HepG2 (cell line): ENCODE data around the gene ALLC.

Source experiments
- CEBPG ChIP-seq: IDR thresholded peaks from 2 replicates; pipeline ENCODE4 v1.6.1; 2016
- MATR3 ChIP-seq: sonication (generic); formaldehyde crosslinking; IDR thresholded peaks from 2 replicates; pipeline ENCODE4 v1.4.0; 2020; ENCODE audit warnings: missing genetic modification reagents
- NCOA2 ChIP-seq: sonication (generic); formaldehyde crosslinking; IDR thresholded peaks from 2 replicates; pipeline ENCODE4 v1.8.0; 2022; ENCODE audit warnings: inconsistent platforms
- PAX8 ChIP-seq: sonication (generic); formaldehyde crosslinking; IDR thresholded peaks from 2 replicates; pipeline ENCODE4 v1.8.0; 2022; ENCODE audit warnings: mild to moderate bottlenecking, missing genetic modification reagents, borderline replicate concordance
- SETDB1 ChIP-seq: sonication (generic); formaldehyde crosslinking; IDR thresholded peaks from 2 replicates; pipeline ENCODE4 v1.5.1; 2020; ENCODE audit warnings: missing genetic modification reagents, mild to moderate bottlenecking, borderline replicate concordance
- TCF7 ChIP-seq: sonication (generic); IDR thresholded peaks from 2 replicates; pipeline ENCODE4 v1.6.1; 2016; ENCODE audit warnings: antibody characterized with exemption, low read depth
- YY1 ChIP-seq: IDR thresholded peaks from 2 replicates; pipeline ENCODE4 v1.6.1; 2011; ENCODE audit warnings: low read length, low read depth, moderate library complexity, mild to moderate bottlenecking; ENCODE audit not compliant: insufficient read depth, insufficient replicate concordance

DNA sequence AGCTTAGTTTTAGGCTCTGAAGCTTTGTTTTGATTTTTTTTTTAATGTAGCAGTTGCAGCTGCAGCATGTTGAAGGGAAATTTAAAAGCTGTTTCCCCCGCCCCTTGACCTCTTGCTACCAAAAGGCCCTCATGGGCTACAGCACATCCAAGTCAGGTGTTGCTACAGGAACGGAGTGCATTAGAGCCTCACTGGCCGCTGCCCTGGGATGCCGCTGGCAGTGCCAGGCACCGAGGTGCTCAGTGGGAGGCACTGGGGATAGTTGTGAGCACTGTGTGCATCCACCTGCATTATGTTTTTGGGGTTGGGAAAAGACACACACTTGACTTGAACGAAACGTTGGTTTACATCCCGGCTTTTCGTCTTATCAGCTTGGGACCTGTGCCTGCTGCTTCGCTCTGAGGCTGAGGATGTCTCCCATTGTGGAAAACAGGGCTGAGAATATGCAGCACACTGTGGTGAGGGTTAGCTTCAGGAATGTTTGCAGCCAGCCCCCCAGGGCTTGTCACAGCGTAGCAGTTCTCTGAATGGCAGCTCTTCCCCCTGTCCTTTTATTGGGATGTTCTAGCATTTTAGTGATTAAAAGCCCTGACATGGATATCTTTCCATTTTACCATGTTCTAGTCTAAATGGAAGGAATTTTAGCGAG, 69.5 kb downstream of the ALLC start:
- TF ChIP-seq SETDB1 (CRISPR knock-in tag) (no peak), CEBPG (CRISPR knock-in tag) (no peak), YY1 (no peak), TCF7 (no peak), MATR3 (CRISPR knock-in tag) (no peak), PAX8 (CRISPR knock-in tag) (no peak), NCOA2 (CRISPR knock-in tag) (no peak)
